ENCODE measurements around the gene RCC2.

DNA sequence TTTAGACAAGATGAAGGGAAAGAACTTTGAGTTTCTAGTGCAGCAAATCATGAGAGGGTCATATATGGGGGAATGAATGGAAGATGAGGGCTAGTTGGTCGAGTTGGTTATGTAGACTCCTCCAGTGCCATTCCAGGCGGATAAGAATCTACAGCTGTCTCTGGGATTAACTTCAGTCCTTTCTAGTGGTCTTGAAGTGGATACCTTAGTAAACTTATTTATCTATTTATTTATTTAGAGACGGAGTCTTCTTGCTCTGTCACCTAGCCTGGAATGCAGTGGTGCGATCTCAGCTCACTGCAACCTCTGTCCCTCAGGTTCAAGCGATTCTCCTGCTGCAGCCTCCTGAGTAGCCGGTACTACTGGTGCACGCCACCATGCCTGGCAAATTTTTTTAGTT is 41.4 kb upstream of the RCC2 start:
- TF ChIP-seq, protein P1, sequence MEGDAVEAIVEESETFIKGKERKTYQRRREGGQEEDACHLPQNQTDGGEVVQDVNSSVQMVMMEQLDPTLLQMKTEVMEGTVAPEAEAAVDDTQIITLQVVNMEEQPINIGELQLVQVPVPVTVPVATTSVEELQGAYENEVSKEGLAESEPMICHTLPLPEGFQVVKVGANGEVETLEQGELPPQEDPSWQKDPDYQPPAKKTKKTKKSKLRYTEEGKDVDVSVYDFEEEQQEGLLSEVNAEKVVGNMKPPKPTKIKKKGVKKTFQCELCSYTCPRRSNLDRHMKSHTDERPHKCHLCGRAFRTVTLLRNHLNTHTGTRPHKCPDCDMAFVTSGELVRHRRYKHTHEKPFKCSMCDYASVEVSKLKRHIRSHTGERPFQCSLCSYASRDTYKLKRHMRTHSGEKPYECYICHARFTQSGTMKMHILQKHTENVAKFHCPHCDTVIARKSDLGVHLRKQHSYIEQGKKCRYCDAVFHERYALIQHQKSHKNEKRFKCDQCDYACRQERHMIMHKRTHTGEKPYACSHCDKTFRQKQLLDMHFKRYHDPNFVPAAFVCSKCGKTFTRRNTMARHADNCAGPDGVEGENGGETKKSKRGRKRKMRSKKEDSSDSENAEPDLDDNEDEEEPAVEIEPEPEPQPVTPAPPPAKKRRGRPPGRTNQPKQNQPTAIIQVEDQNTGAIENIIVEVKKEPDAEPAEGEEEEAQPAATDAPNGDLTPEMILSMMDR (IDR thresholded peaks at IDR 0.05; ENCODE audit: low read depth, low read length) = no peak
- TF ChIP-seq EZH2phosphoT487 (IDR thresholded peaks at IDR 0.05; ENCODE audit: low read depth) = no peak
